ENCODE results near the gene DCHS2. TPM values are rescaled to one million over a fixed set of nuclear protein-coding genes. Genes with fewer than 3 reads are reported as not detected.

Gene DCHS2
- total and polyA plus RNA-seq, 10 of the 15 experiments (the other 5 are each of a cell fraction or from before 2014, with no cell fraction given): 0.01 to 0.31 (median 0.06) TPM; not detected in 3

DNA sequence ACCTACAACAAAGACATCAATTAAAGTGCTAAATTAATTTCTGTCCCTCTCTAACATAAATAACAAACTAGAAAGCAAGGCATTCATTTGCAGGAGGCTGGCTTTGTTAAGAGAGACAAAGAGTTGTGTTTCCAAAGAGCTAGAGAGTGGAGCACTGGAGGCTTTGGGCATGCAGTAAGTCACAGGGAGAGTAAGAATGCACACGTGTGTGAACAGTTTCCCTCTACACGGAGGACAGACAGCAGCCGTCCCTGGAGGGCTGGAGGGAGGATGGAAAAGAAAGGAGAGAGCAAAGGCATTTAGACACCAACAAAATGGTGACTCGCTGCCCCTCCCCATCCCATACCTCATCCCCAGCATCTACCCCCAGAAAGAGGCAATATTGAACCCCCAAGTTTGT lies 20.4 kb upstream of the DCHS2 start:
- in situ Hi-C loops (cut with MboI) (no loop called here), intact Hi-C loops (cut with micrococcal nuclease; ENCODE audit: unreplicated experiment) (no loop called here)
- Histone ChIP-seq H4K20me1 (ENCODE audit: control insufficient read depth, insufficient read depth) (no peaks in the 10 kb centered on the region), H3K27ac (ENCODE audit: control insufficient read depth, insufficient read depth) (no peak overlapping the region), H3K79me2 (ENCODE audit: control insufficient read depth, insufficient read depth, low read length) (no peaks in the 10 kb centered on the region), H3K4me3 (no peak overlapping the region), H3K9me3 (replicated peaks; ENCODE audit: control insufficient read depth, insufficient read depth, low read length) (no peaks in the 10 kb centered on the region), H3K4me2 (ENCODE audit: control insufficient read depth, insufficient read depth) (no peak overlapping the region), H3K27me3 (replicated peaks in 1 of 2; ENCODE audit: control insufficient read depth in 2 of 2, insufficient read depth in 2 of 2, low read length in 1 of 2) (peaks cover 0 to 3% of the 10 kb centered on the region in 2 experiments; a peak in 2 of 4 replicates), H3K4me1 (ENCODE audit: control insufficient read depth, insufficient read depth, low read length) (no peaks in the 10 kb centered on the region), H3K36me3 (ENCODE audit: control insufficient read depth in 2 of 2, insufficient read depth in 2 of 2, low read length in 1 of 2) (no peaks in the 10 kb centered on the region), H3K9ac (ENCODE audit: control insufficient read depth, insufficient read depth, low read length) (no peak overlapping the region), H2AFZ (ENCODE audit: control insufficient read depth, low read depth, low read length) (no peak overlapping the region)
- TF ChIP-seq CHD1 (IDR thresholded peaks at IDR 0.05; ENCODE audit: low read depth, low read length) (no peak), ETV6 (conservative IDR thresholded peaks at IDR 0.05 in 1 of 2, IDR thresholded peaks at IDR 0.05 in 1 of 2; ENCODE audit: borderline replicate concordance in 1 of 2, low read depth in 1 of 2) (no peak), ZNF217 (IDR thresholded peaks at IDR 0.05) (no peak), NR2F1 (conservative IDR thresholded peaks at IDR 0.05) (no peak), NR2C2 (IDR thresholded peaks at IDR 0.05; ENCODE audit: borderline replicate concordance, control insufficient read depth, insufficient read length, low read depth) (no peak), FOS (IDR thresholded peaks at IDR 0.05; ENCODE audit: borderline replicate concordance, extremely low read depth, insufficient read length) (no peak)
- TF ChIP-seq, protein P1, sequence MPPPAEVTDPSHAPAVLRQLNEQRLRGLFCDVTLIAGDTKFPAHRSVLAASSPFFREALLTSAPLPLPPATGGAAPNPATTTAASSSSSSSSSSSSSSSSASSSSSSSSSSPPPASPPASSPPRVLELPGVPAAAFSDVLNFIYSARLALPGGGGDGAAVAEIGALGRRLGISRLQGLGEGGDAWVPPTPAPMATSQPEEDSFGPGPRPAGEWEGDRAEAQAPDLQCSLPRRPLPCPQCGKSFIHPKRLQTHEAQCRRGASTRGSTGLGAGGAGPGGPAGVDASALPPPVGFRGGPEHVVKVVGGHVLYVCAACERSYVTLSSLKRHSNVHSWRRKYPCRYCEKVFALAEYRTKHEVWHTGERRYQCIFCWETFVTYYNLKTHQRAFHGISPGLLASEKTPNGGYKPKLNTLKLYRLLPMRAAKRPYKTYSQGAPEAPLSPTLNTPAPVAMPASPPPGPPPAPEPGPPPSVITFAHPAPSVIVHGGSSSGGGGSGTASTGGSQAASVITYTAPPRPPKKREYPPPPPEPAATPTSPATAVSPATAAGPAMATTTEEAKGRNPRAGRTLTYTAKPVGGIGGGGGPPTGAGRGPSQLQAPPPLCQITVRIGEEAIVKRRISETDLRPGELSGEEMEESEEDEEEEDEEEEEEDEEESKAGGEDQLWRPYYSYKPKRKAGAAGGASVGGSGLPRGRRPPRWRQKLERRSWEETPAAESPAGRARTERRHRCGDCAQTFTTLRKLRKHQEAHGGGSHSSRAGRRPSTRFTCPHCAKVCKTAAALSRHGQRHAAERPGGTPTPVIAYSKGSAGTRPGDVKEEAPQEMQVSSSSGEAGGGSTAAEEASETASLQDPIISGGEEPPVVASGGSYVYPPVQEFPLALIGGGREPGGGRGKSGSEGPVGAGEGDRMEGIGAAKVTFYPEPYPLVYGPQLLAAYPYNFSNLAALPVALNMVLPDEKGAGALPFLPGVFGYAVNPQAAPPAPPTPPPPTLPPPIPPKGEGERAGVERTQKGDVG (CRISPR knock-in tag; IDR thresholded peaks at IDR 0.05): no peak
- ChIA-PET SMC1A (ENCODE audit: uncharacterized antibody, unreplicated experiment) (no interaction called here), CTCF (no interaction called here), POLR2A (no interaction called here), RAD21 (ENCODE audit: unreplicated experiment) (no interaction called here)
- BruUV-seq (replicated peaks): no TSS peak
- DNase-seq (ENCODE audit: low read depth, low spot score): no peak
- no peak for FAIRE-seq
- ATAC-seq: no peak
- WGBS (ENCODE audit: insufficient coverage, insufficient replicate concordance, low lambda C conversion rate, missing lambda C conversion rate): 11% methylated on average over 4 of the region's 4 CpGs

Measured in GM12878 (cell line).